HG02885 (cell line): ENCODE measurements around the gene MCAM.

Source experiments
- ATAC-seq: cut with Tn5 transposase; IDR thresholded peaks from one replicate; pipeline ENCODE4 v1.9.1; 2021; ENCODE audit warnings: mild to moderate bottlenecking; ENCODE audit not compliant: unreplicated experiment, poor library complexity

The MCAM gene

DNA sequence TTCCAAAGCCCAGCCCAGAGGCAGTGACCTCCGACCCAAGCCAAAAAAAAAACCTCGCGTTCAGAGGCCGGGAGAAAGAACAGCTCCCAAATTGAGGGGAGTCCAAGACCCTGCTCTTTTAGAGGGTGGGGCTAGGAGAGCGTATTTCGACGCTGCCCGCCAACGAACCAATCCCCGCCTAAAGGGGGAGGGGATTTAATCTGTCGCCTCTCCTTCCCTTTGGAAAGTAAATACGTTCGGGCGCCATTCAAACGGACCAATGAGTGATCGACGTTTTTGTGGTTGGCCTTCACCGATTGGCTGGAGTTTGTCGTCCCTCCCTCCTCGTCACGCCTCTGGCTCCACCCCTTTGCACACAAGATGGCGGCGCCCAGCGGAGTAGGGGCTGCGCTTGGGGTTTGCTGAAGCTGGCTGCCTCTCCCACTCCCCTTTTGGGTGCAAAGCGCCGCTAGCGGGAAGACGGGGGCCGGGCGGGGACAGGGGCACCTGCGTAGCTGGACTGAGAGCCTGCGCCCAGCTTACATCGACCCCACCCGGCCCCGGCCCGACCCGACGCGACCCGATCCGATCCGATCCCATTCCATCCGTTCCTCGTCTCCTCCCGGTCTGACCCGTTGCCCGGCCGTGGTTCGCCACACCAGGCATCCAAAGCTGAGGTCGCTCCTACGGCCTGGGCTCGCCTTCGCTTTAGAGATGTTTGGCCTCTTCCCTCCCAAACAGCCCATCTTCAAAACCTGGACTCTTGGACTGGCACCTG is 17.4 kb upstream of the MCAM start, which contains the start of gene RNF26:
Gene RNF26 (plus strand): TSS at position 354 of the 757 bp plus-strand sequence. CDS start 596 bp downstream, outside the sequence.
- peak; percentile 94 for ATAC-seq

DNA sequence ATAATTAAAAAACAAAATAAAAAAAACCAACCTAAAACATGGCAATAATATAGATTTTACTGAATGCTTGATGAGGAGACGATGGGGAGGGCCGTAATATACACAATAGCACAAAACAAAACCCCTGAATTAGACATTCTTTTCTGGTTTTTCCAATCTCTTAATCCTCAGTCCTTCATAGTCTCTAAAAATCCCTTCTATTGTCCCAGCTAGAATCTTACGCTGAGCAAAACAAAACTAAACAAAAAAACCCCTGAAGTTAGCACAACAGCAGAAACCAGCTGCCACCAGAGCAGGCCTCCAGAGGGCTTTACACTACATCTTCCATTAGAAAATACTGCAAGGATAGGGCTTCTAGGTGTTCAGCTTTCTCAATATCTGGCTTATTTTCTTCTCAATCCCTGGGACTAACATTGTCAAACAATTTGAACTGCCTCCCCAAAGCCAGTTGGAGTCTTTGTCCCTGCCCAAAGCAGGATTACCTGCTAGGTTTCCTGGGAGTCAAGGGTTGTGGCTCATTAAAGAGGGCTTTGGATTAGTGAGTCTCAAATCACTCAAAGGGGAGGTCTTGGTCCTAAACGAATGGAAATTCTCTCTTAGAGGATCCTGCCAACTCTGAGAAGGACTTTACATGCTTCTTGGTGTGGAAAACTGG is 15.3 kb upstream of the MCAM start:
- ATAC-seq, result no peak

DNA sequence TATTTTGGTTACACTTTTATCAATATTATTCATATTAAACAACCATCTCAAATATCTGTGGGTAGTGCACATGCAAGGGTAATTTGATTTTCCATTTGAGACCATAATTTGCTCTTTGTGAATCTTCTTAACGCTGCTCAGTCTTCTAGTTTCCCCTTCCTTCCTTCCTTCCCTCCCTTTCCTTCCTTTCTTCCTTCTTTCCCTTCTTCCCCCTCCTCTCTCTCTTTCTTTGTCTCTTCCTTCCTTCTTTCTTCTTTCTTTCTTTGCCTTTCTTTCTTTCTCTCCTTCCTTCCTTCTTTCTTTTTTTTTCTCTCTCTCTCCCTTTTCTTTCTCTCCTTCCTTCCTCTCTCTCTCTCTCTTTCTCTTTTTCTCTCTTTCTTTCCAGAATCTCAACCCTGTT is 13.3 kb upstream of the MCAM start:
- no peak for ATAC-seq

DNA sequence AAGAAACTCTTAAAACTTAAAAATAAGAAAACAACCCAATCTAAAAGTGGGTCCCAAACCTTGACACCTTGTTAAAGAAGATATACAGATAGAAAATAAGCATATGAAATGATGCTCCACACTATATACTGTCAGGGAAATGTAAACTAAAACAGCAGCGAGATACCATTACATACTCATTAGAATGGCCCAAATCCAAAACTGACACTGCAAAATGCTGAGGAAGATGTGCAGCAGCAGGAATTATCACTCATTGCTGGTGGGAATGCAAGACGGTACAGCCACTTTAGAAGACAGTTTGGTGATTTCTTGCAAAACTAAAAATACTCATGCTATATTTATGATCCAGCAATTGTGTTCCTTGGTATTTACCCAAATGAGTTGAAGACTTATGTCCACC is 12.4 kb upstream of the MCAM start:
- no peak for ATAC-seq

DNA sequence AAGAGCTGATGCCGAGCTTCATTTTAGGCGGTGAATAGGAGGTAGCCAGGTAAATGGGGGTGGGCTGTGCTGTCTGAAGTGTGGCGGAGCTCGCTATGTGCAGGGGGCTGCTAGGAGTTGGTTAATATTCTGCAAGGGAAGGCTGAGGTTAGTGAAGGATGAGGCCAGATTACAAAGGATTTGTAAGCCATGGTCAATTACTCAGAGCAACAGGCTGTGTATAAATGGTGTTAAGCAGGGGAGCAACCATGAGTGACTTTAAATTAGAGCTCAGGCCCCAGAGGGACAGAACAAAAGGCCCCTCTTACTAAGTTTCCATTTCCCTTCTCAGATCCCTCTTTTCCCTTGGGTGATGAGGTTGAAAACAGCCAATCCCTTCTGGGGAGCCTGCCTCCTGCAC is 7.3 kb upstream of the MCAM start:
- ATAC-seq, result no peak

DNA sequence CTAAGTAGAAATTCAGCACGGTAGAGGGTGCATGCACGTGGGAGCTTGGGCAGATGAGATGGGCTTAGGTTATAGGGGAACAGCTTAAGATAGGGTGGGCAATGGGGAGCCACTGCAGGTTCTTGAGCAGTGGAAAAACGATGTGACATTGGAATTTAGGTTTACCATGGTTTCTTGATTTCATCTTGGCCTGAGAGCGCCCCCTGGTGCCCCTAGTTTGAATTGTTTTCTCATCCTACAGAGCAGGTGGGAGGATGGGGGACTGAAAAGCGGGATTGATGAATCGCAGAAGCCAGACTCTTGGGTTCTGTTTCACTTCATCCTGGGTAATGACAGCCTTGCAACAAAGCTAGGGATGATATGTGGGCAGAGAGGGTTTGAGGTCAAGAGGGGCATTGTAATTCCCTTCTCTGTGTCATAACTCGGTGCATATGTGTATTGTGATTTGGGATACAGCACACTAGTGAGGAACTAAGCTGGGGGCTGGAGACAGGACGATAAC is 6.7 kb upstream of the MCAM start:
- no peak for ATAC-seq

DNA sequence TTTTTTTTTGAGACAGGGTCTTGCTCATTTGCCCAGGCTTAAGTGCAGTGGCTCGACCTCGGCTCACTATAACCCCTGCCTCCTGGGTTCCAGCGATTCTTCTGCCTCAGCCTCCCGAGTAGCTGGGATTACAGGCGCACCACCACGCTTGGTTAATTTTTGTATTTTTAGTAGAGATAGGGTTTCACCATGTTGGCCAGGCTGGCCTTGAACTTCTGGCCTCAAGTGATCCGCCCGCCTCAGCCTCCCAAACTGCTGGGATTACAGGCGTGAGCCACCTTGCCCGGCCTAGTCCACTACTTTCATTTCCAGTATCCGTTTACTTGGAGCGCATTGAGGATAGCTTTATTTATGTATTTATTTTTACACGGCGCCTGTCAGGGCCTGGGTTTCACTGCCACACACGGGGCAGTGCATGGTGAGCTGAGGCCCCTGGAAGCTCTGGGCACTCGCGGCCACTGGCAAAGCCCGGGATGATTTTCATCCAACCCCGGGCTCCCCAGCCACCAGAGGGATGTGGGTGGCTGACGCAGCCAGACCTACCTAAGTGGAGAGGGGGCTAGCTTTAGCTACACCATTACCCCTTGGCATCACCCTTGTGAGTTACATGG is 6.1 kb upstream of the MCAM start:
- ATAC-seq, result no peak

DNA sequence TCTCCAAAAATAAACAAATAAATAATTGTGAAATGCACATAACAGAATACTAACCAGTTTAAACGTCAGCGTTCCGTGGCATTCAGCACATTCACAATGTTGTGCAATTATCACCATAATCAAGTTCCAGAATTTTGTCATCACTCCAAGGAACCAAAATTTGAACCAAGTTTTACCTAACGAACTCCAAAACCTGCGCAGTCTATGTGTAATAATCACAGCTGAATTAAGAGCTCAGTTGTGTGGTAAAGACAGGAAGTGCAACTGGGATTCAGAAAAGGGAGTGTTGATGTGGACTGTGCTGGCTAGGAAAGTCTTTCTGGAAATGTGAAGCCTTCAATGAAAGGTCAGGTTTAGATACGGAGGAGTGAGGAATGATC is 5.4 kb upstream of the MCAM start:
- ATAC-seq, result no peak

DNA sequence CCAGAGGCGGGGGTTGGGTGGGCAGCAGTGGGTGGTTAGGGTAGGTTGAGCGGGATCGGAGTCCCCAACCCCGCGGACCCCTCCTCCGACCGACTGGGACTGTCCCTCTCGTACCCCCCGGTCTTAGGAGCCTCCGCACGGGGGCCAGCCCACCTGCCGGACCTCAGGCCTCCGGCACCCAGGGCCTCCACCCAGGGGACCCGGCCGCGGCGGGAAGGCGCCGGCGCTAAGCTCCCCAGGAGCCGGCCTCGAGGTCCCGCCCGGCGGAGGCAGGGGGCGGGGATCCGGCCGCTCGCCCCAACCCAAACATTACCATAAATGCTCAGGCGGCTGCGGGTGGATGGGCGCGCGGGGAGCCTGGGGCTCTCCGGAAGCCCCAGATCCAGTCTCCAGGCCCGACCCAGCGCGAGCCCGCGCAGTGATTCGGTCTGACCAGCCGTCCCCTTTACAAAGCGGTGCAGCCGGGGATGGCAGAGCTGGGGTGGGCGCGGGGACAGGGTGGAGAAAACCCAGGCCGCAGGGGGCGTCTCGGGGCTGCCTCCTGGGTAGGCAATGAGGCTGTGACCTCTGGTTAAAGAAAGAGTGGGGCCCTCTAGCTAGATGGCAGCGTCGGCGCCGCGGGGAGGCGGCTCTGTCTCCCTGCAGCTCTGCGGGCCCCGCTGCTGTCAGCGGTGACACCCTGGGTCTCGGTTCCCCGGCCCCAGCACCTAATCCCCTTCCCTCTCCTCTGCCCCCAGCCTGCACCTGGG is 4.0 kb upstream of the MCAM start:
- peak; percentile 50 for ATAC-seq

DNA sequence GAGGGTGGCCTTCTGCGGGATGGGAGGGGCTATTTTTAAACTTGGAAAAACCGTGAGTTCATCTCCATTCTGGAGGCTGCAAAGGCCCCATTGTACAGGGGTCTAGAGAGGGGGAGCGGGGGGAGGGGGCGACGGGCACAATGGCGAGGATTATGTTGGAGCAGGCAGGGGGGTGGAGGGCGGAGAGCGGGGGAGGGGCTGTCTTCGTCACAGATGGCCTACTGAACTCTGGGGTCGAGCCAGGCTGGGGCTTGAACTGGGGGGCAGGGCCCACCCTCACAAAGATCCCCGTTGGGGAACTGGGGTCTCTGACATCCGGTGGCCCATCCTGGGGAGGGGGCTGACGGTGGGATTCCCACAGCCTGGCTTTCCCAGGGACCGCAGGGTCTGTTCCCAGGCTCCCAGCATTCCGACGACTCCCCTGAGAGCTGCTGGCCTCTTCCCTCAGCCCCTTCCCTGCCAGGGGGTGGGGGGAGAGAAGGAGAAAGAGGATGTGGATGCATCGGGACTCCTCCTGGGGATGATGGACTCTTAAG is 3.4 kb upstream of the MCAM start:
- ATAC-seq, result no peak

DNA sequence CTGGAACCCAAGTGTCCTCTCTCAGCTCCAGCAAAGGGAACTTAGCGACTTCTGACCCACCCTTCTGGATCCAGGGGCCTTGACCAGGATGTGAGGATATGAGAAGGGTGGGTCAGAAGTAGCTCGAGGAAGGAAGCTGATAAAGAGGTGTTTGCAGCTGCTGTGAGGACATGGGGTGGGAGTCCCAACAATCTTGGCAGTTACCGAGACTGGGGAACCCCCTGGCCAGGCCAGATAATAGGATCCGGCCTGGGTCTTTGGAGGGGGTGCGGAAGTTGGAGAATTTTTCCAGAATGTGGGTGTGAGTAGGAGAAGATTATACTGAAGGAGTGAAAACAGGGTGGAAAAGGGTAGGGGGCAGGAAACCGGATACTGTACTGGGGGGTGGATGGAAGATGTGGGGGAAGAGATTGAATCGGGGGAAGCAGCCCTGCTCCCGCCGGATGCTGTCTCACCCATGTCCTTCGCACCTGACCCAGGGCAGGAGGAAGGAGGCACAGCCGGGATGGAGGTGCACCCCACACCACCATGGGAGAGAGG is 2.8 kb upstream of the MCAM start:
- no peak for ATAC-seq

DNA sequence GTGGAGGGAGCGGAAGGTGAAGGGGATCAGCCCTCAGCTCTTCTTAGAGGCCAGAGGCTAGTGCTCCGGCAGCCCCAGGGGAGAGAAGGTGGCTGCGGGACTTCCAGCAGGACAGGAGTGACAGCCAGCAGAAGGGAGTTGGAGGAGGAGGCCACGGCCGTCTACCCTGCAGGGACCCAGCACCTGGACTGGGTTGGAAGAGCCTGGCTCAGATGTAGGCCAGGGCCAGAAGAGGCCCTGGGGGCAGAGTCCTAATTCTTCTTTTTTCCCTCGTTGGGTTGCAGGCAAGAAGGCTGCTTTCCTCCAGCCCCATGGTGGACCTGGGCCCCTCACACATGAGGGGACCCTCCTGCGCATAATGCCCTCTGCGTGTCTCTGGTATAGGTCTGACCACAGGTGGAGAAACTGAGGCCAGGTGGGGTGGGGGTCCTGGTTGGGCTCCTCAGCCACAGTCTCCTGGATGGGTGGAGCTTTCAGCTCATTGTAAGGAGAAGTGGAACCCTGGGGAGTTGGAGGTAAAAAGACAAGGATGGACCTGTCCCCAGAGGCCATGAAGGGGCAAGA is 2.3 kb upstream of the MCAM start:
- ATAC-seq, result no peak

DNA sequence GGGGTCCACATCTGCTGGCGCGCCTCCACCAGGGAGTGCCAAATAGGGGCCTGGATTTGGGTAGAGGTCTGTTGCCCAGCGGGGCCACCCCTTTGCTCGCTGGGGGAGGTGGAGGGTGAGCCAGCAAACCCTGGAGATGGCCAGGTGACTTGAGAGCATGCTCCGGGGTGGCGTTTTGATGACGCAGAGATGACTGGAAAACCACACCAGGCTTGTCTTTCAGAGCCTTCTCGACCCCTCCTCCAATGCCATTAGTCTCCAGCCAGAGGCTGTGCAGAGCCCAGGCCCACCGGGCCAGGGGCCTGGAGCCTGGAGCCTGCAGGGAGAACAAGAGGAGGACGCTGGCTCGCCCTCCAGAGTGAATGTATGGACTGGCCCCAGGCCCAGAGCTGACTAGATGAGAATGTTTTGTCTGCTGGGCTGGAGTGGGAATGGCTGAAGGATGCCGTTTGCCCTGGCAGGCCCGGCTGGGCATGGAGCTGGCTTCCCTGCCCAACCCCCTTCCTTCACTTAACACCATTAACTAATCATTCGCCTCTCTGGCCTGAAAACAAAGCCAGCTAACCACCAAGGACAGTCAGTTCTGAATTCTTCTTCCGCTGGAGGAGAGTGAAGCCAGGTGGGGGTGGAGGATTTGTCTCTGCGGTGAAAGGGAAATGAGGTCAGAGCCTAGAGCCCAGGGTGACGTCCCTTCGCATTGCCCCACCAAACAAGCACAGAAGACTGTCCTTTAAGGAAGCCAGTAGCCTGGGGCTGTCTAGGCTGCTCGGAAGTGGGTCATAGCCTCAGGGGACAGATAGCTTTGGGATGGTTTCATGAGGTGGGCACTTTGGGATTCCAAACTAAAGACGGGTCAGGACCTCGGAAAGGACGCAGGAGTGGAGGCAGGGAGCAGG is 1.6 kb upstream of the MCAM start:
- ATAC-seq, result no peak

DNA sequence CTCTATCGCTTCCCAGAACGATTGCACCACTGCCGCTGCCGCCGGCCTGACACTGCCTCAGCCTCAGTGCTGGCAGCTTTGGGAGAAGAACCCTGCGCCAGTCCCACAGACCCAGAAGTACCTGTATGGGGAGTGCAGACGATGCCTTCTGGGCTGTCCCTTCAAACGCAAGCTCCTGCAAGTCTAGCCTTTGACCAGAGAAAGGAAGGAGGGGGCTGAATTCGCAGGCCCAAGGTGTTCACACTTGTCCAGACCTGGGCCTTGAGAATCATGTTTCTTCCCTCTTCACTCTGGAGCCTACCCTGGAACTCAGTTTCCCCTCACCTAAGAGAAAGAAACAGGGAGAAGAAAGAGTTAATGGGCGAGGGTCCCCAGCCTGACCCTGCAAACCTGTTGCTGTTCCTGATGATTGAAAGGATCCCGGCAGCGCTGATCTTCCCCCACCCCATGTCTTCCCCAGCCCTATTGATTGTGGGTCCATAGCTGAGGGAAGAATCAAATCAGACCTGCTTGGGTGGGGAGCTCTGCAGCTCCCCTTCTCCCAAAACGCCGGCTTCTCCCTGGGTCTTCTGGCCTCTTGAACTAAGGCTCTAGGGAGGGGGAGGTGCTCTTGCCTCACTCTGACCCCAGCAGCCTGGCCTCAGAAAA is 786 bp upstream of the MCAM start:
- no peak for ATAC-seq

DNA sequence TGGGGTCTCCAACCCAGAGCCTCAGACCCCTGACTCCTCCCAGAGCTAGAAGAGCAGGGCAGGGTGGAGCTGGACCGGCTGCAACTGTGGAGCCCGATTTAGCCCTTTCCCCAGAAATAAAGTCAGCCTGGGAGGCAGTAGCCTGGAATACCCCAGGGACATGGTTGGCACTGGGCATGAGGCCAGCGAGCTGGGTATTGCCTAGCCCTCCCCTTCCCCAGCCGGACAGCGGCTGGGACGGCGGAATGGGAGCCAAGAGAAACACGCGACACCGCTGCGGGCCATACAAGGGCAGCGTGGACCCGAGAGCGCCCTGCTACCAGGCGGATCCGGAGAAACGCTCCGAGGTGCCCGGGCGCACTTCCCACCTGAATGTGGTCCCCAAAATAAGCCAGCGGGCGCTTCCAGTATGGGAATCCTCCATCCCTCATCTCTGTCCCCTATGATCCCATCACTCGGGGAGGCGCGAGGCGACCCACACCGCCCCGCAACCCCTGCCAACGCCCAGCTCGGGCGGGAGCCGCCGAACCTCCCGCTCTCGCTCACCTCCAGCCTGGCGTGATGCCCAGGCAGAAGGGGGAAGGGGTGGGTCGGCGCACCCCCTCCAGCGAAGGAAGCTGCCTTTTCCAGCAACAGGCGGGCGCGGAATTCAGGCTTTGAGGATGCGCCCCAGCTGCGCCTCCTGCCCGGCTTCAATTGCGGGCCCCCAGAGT is 758 bp downstream of the MCAM start:
- no peak for ATAC-seq

DNA sequence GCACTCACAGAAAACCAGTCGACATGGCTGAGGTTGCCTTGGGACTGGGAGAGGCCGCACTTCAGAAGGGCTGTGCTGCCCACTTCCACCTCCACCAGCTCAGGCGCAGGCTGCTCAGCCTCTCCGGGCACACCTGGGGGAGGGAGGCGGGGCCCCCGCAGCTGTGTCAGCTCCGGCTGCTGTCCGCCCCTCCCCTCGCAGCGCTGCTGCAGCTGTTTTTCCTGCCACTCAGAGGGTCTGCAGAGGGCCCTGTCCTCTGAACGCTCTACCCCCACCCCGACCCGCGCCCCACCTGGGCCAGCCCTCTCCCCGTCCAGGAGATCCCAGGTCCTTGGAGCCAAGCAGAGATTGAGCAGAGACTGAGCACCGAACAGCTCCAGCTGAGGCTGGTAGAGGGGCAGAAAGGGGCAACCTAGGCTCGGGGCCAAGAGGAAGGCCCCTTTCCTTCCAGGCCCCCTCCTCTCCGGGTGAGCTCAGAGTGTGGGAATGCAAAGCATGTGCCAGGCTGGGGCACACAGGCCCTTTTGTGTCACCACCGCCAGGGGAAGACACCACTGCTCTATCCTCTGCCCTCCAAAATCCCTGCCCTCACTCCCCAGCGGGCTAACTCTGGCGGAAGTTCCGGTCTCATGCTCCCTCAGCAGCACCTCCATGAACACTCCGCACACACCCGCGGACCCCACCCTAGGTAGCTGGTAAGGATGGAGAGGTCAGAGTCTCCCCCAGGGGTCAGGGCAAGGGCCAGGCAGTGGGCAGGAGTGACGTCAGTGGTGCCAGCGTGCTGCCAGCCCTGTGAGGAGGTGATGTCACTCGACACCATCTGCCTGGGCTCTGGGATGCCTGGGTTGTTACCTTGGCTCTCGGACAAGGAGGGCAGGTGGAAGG is 1.6 kb downstream of the MCAM start:
- ATAC-seq, result no peak

DNA sequence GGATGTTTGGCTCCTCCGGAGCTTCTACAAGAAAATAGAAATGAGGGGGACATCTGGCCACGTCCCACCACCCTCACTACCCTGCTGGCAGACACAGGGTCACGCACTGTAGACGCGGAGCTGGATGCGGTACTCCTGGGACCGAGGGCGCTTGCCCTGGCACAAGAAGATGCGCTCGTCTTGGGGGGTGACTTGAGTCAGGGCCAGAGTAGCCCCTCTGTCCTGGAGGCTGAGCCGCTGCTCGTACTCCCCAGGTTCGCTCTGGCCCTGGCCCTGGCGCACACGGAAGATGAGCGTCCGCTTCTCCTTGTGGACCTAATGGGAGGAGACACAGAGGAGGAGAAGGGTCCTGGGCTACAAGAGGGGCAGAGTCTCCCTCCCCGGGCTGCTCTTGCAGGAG is 2.2 kb downstream of the MCAM start:
- ATAC-seq, result no peak
